Ureter (tissue), 1 donor: Measurements from ENCODE around the gene AHI1. TPM values are rescaled to one million over a fixed set of nuclear protein-coding genes. Genes with fewer than 3 reads are reported as not detected.

Experiments
- DNase-seq: peaks from one replicate; pipeline ENCODE4 v3.0.0-alpha.2; 2020; ENCODE audit warnings: low spot score
- total RNA-seq: library from RNA; stranded (reverse); gene quantifications from one replicate; pipeline ENCODE4 v1.2.4, GENCODE V29; 2023
- donor health status: DM: yes; HTN: yes; CAD: no.

The AHI1 gene
- total RNA-seq, 1 donor from 2014 or later = 58.1 TPM

- DNase-seq = no peak
These were observed 36.3 kb downstream of the AHI1 start for GRCh38 chr6:135461208-135461607.

GRCh38 chr6:135458051-135458450, 39.5 kb downstream of the AHI1 start:
- DNase-seq = no peak

DNA sequence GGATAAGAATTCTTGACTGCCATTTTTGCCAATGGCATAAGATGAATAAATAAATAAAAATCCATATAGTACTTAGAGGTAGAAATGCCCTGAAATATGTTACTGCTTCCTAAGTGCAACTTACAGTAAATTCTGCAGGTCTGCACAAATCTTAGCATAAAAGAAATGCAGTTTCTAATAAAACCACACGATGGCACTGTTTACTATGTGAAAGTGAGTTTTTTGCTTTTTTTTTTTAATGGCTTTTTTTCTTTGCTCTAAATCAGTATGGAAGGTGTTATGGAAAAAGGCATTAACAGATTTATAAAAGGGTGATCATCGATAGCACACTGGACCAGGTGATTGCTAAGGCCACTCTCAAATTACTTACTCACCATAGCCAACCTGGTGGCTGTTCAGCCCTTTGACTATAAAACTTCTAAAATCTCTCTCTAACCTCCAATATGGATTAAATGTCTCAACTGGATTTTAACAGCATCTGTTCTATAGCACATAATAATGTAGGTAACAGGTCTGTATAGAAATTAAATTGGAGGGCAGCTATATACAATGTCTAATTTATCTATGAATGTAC, 45.8 kb downstream of the AHI1 start:
- no peak for DNase-seq

GRCh38 chr6:135449246-135449645, 48.3 kb downstream of the AHI1 start:
- no peak for DNase-seq

DNA sequence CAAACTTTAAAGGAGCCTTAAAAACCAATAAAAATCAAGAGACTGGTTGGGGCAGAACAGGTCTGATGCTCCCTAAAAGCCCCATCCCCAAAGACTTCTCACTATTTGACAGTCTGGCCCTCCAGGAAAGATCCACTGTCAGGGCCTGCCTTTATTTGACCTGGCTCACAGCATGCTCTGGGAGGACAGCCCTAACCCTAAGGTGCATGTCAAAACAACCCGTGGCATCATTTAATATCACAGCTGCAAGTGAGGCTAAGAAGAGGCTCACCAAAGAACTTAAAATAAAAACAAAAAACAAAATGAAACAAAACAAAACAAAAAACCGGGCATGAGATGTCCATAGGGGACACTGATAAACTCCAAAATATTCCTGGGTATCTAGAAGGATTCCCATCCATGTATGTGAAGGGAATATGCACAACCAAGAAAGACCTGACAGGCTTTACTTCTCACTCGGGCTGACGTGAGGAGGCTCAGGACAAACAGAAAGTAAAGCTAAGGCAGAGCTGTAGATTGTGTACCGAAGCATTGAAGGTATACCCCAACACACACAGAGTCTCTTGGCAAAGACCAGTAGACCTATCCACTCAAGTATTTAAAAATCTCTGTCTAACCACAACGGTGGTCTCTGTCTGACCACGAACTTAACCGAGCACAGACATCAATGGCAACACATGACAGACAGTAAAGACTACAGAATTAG, 57.3 kb downstream of the AHI1 start:
- no peak for DNase-seq

- no peak for DNase-seq
These were observed 58.0 kb downstream of the AHI1 start for GRCh38 chr6:135439549-135439948.

DNA sequence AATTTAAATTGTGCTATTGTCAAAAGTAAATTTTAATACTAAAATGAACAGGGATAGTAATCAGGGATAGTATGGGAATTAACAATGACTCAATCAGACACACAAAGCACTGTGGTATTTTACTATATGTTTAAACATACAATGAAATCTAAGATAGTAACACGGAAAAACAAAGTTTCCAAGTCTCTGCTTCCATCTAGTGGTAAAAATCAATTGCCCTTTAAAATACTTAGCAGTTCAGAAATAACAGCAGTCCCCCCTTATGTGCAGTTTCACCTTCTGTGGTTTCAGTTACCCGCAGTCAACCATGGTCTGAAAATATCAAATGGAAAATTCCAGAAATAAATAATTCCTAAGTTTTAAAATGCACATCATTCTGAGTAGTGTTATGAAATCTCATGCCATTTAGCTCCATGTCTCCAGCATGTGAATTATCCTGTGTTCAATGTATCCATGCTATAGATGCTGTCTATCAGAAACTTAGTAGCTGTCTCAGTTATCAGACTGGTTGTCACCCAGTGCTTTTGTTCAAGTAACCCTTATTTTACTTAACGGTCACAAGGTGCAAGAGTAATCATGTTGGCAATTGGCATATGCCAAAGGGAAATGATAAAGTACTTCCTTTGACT, 58.5 kb downstream of the AHI1 start:
- no peak for DNase-seq

- DNase-seq = no peak
These were observed 62.5 kb downstream of the AHI1 start for GRCh38 chr6:135434991-135435390.

GRCh38 chr6:135434095-135434494, 63.4 kb downstream of the AHI1 start:
- DNase-seq = no peak

DNA sequence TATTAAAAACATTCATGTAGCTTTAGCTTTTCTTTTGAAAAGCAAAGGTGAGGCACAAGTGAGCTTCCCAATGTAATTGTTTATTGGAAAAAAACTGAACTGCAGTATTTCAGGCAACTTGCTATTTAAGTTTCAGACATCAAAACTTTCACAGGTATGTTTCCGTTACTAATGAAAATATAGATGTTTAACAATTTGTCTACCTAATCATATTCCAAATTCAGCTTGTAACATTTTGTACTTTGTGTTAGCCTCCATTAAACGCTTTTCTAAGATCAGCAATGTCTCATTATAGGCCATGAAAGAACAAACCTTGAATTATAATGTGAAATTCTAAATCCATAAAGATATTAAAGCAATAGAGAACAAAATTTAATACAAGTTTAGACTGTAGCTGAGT, 69.5 kb downstream of the AHI1 start:
- no peak for DNase-seq

GRCh38 chr6:135426833-135427232, 70.7 kb downstream of the AHI1 start:
- DNase-seq = no peak

DNA sequence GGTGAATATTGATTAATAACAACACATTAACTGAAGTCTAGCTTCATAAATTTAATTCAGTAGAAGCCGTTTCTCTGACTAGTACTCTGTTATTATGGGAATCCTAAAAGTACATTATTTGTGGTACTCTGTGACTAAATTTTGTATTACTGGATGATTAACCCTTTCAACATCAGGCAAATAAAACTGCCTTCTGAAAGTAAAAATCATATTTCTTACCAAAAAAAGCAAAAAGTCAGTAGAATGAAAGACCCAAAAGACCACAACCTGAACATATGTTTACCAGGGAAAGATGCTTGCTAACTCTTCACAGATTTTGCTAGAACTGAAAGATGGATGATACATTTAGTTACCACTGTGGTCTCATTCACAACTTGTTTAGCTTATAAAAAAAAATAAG, 73.2 kb downstream of the AHI1 start:
- DNase-seq = no peak

- DNase-seq = no peak
These were observed 73.9 kb downstream of the AHI1 start for GRCh38 chr6:135423649-135424128.

DNA sequence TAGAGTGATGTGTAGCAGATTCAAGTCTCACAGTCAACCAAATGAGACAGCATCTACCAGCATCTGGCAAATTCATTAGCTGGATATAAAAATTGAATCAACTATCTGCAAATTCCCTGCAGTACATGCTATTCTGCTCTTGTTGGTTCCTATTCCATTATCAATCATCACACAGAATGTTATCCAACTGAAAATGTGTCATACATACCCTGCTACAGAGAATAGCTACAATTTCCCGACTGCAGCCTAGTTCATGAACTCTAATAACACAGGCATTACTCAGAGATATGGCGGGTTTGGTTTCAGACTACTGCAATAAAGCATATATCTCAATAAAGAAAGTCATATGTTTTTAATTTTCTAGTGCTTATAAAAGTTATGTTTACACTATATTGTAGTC, 78.4 kb downstream of the AHI1 start:
- DNase-seq = no peak

- no peak for DNase-seq
These were observed 79.3 kb downstream of the AHI1 start for GRCh38 chr6:135418040-135418760.

DNA sequence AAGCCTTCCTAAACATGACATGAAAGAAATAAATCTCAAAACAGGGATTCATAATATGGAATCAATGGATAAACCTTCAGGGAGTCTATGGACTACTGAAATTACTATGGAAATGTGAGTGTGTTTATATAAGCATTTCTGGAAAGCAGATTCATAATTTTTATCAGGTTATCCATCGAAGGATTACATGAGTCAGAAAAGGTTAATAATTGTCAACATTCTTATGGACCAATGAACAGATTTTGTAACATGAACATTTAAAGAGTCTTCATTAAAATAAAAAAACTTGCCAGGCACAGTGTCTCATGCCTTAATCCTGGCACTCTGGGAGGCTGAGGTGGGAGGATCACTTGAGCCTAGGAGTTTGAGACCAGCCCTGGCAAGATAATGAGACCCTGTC, 84.8 kb downstream of the AHI1 start:
- no peak for DNase-seq

- DNase-seq = no peak
These were observed 85.7 kb downstream of the AHI1 start for GRCh38 chr6:135411849-135412248.

DNA sequence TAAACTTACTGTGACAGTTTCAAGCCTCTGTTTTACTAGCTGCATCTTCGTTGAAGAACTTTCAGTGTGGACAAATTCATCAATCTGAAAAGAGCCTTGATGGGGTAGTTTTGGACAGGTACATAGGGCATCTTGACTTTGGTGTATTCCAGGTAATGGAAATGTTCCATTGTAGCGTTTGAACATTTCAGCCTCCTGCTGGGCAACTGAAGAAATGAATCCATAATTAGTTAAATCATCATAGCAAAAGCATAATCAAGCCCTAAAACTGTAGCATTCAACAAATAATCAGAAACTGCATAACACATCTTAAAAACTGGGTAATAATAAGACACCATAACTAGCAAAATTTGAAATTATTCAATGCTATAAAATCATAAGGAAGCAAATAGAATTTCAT, 86.2 kb downstream of the AHI1 start:
- no peak for DNase-seq

GRCh38 chr6:135410856-135411255, 86.7 kb downstream of the AHI1 start:
- no peak for DNase-seq

DNA sequence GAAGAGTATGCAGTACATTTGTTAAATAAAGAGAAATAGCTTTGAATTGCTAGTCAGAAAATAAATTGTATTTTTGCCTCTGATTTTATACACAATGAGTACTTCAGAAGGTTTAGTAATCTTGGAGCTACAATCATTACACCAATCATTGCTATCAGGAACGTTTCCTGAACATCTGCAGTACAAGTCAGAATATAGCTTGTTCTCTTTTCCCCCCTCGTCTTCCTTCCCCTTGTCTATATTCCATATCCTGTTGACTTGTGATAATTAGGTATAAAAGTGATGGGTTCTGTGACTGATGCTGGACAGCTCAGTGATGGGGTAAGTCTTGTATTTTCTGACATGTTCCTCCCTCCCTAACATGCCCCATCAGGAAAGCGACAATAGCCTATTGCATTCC, 94.0 kb downstream of the AHI1 start:
- no peak for DNase-seq

- no peak for DNase-seq
These were observed 95.2 kb downstream of the AHI1 start for GRCh38 chr6:135402311-135402710.

DNA sequence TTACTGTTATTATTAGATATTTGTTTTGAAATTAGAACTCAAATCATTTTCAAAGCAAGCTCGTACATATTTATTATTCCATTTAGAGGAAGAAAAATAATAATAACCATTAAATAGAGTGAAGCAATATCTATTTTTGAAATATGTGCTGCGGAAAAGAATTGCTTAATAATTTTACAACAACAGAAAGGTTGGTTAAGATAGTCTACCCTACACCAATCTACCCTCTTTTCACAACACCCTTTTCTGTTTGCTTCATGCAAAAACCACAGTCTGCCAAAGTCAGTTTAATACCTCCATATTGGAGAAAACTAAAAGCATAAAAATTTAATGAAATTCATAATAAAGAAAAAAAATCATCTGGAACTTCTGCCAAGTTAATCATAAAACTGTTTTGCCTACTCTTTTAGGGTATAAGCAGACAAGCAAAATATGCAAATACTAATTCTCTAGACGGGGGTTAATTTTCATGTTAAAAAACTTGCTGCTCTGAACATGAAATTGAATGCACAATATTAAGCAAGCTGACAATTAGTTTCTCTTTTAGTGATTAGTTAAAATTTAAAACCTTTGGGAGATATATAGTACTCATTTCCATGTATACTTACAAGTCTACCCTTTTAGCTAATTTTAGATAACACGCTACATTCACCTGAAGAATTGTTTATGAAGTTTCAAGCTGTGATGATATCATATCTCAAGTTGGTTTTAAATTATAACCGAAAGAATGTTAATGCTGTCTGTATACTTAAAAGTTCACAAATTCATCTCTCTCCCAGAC, 100.2 kb downstream of the AHI1 start:
- DNase-seq = no peak
